HEK293T (cell line): ENCODE measurements around the gene HSPB7.

ENCODE experiments used
- ARNT ChIP-seq: fragments of 450-650 bp; IDR thresholded peaks from 2 replicates; pipeline ENCODE4 v1.6.1; 2017; ENCODE audit warnings: mild to moderate bottlenecking
- BHLHE40 ChIP-seq: fragments of 450-650 bp; IDR thresholded peaks from 2 replicates; pipeline ENCODE4 v1.6.1; 2016; ENCODE audit warnings: mild to moderate bottlenecking, moderate library complexity, borderline replicate concordance
- FOXA1 ChIP-seq: fragments of 450-650 bp; IDR thresholded peaks from 2 replicates; pipeline ENCODE4 v1.6.1; 2016; ENCODE audit warnings: mild to moderate bottlenecking
- FOXK2 ChIP-seq: fragments of 450-650 bp; IDR thresholded peaks from 2 replicates; pipeline ENCODE4 v1.6.1; 2016; ENCODE audit warnings: mild to moderate bottlenecking
- FOXM1 ChIP-seq: fragments of 450-650 bp; IDR thresholded peaks from 2 replicates; pipeline ENCODE4 v1.6.1; 2017; ENCODE audit warnings: mild to moderate bottlenecking, borderline replicate concordance
- HDGF ChIP-seq: fragments of 450-650 bp; IDR thresholded peaks from 2 replicates; pipeline ENCODE4 v1.6.1; 2017; ENCODE audit warnings: antibody characterized with exemption, borderline replicate concordance
- L3MBTL2 ChIP-seq: fragments of 450-650 bp; conservative IDR thresholded peaks from 2 replicates; pipeline ENCODE4 v1.6.1; 2016; ENCODE audit warnings: mild to moderate bottlenecking
- LEF1 ChIP-seq: fragments of 450-650 bp; IDR thresholded peaks from 2 replicates; pipeline ENCODE4 v1.6.1; 2017; ENCODE audit warnings: mild to moderate bottlenecking, borderline replicate concordance
- NFRKB ChIP-seq: fragments of 450-650 bp; IDR thresholded peaks from 2 replicates; pipeline ENCODE4 v1.6.1; 2016; ENCODE audit warnings: mild to moderate bottlenecking, moderate library complexity
- SP1 ChIP-seq: fragments of 450-650 bp; IDR thresholded peaks from 2 replicates; pipeline ENCODE4 v1.6.1; 2017
- SUZ12 ChIP-seq: fragments of 450-650 bp; IDR thresholded peaks from 2 replicates; pipeline ENCODE4 v1.6.1; 2016; ENCODE audit warnings: mild to moderate bottlenecking
- TARDBP ChIP-seq: fragments of 450-650 bp; IDR thresholded peaks from 2 replicates; pipeline ENCODE4 v1.6.1; 2016

GRCh38 chr1:15965228-15965767 lies 52.5 kb downstream of the HSPB7 start:
- no peak for TF ChIP-seq ARNT
- TF ChIP-seq BHLHE40, result no peak
- TF ChIP-seq FOXM1, result no peak
- no peak for TF ChIP-seq L3MBTL2
- no peak for TF ChIP-seq NFRKB
- TF ChIP-seq SUZ12, result no peak
- TF ChIP-seq SP1, result no peak
- no peak for TF ChIP-seq FOXK2
- no peak for TF ChIP-seq TARDBP
- TF ChIP-seq FOXA1, result no peak
- TF ChIP-seq LEF1, result no peak
- TF ChIP-seq HDGF, result no peak
